Jurkat, Clone E6-1 (cell line): ENCODE measurements around the gene SOX5.
"Not testable (repeated sequence)": the region's sequence is repeated elsewhere in the genome, so short reads cannot be mapped to it uniquely, and the experiment has no call there.

Experiments
- DNase-seq: peaks from one replicate; pipeline ENCODE4 v3.0.0-alpha.2; 2011; ENCODE audit warnings: low read depth, low spot score
- H3K4me3 ChIP-seq: 2 replicates; pipeline ENCODE4 v1.5.1; 2011; ENCODE audit warnings: mild to moderate bottlenecking, low read length, control low read depth, moderate library complexity

SOX5 gene

GRCh38 chr12:23855813-23856212 lies 93.7 kb downstream of the SOX5 start:
- DNase-seq = no peak
- H3K4me3 ChIP-seq = no peak overlapping the region

DNA sequence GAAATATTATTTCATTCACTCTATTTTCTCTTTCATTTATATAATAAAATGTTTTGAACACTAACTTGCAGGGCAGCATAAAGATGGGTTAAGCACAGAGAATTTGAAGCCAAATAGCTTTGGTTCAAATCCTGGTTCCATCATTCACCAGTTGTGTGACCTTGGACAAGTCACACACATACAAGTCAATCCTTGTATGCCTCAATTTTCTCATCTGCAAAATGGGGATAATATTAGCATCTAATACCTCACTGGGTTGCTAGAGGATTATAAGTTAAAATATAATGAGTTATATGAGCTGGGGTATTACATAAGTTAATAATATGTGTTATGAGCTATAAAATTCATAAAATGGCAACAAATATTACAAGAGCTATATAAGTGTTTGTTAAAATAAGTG lies 94.9 kb downstream of the SOX5 start:
- DNase-seq = no peak
- no peak overlapping the region for H3K4me3 ChIP-seq

GRCh38 chr12:23853640-23854039 lies 95.8 kb downstream of the SOX5 start:
- H3K4me3 ChIP-seq = no peak overlapping the region
- no peak for DNase-seq

GRCh38 chr12:23851602-23852001 lies 97.9 kb downstream of the SOX5 start:
- no peak overlapping the region for H3K4me3 ChIP-seq
- DNase-seq = no peak

- no peak overlapping the region for H3K4me3 ChIP-seq
- no peak for DNase-seq
Observed at GRCh38 chr12:23847857-23848256, 101.6 kb downstream of the SOX5 start.

DNA sequence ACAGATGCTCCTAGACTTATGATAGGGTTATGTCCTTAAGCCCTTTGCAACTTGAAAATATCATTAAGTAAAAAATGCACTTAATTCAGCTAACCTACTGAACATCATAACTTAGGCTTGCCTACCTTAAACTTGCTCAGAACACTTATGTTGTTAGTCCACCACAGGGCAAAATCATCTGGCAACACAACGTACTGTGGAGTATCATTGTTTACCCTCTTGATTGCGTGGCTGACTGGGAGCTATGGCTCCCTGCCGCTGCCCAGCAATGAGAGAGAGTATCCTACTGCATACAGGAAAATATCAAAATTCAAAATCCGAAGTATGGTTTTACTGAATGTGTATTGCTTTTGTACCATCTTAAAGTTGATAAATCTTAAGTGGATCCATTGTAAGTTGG lies 105.5 kb downstream of the SOX5 start:
- H3K4me3 ChIP-seq = no peak overlapping the region
- no peak for DNase-seq

DNA sequence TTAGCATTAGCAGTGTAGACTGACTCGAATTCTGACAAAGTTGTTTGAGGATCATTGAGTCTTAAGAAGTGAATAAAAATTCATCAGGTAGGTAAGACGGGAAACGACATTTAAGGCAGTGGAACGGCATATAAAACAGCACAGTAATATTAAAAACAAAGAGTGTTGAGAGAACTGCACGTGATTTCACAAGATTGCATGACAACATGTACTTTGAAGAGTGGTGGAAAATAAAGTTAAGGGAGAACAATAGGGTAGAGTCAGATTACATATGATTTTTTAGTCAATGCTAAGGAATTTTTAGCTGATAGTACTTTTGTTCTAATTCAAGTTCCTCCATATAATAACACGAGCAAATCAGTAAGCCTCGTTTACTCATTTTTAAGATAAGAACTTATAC lies 115.4 kb downstream of the SOX5 start:
- no peak overlapping the region for H3K4me3 ChIP-seq
- DNase-seq = no peak

GRCh38 chr12:23831739-23832138 lies 117.7 kb downstream of the SOX5 start:
- H3K4me3 ChIP-seq = no peak overlapping the region
- DNase-seq = no peak

- H3K4me3 ChIP-seq = no peak overlapping the region
- DNase-seq = no peak
Observed at GRCh38 chr12:23830210-23830609, 119.3 kb downstream of the SOX5 start.

GRCh38 chr12:23827353-23827752 lies 122.1 kb downstream of the SOX5 start:
- DNase-seq = no peak
- no peak overlapping the region for H3K4me3 ChIP-seq

DNA sequence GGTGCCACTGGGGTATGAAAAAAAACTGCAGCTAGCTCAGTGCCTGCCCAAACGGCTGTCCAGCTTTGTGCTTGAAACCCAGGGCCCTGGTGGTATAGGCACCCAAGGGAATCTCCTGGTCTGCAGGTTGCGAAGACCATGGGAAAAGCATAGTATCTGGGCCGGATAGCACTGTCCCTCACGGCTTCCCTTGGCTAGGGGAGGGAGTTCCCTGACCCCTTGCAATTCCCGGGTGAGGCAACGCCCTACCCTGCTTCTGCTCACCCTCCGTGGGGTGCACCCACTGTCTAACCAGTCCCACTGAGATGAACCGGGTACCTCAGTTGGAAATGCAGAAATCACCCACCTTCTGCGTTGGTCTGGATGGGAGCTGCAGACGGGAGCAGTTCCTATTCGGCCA lies 124.3 kb downstream of the SOX5 start:
- DNase-seq, H3K4me3 ChIP-seq: not testable (repeated sequence)

DNA sequence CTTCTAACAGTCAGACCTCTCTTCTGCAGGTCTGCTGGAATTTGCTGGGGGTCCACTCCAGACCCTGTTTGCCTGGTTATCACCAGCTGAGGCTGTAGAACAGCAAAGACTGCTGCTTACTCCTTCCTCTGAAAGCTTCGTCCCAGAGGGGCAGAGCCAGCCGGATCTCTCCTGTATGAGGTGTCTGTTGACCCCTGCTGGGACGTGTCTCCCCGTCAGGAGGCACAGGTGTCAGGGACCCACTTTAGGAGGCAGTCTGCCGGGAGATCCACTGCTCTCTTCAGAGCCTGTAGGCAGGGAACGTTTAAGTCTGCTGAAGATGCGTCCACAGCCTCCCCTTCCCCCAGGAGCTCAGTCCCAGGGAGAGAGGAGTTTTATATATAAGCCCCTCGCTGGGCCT lies 125.1 kb downstream of the SOX5 start:
- no peak for DNase-seq

GRCh38 chr12:23822883-23823282 lies 126.6 kb downstream of the SOX5 start:
- DNase-seq, H3K4me3 ChIP-seq: not testable (repeated sequence)

More for the DNA sequence above, 125.1 kb downstream of the SOX5 start:
- no peak overlapping the region for H3K4me3 ChIP-seq

- no peak overlapping the region for H3K4me3 ChIP-seq
- no peak for DNase-seq
Observed at GRCh38 chr12:23817345-23817744, 132.1 kb downstream of the SOX5 start.

DNA sequence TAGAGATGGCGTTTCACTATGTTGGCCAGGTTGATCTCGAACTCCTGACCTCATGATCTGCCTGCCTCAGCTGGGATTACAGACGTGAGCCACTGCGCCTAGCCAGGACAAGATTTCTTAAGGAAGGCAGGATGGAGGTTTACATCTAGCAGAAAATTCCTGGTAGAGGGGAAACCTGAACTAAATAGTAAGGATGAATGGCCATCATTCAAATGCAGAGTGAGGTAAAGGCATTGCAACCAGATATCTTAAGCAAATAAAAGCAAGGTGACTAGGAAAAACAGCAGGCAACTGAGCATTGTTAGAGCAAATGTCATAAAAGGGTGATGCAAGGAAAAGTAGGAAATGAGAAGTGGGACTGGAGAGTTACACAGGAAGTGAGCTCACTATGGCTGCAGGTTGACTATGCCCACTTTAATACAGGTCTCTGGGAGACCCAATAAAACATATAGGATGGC lies 133.0 kb downstream of the SOX5 start:
- no peak for DNase-seq
- H3K4me3 ChIP-seq = no peak overlapping the region

GRCh38 chr12:23815810-23816209 lies 133.7 kb downstream of the SOX5 start:
- no peak for DNase-seq

DNA sequence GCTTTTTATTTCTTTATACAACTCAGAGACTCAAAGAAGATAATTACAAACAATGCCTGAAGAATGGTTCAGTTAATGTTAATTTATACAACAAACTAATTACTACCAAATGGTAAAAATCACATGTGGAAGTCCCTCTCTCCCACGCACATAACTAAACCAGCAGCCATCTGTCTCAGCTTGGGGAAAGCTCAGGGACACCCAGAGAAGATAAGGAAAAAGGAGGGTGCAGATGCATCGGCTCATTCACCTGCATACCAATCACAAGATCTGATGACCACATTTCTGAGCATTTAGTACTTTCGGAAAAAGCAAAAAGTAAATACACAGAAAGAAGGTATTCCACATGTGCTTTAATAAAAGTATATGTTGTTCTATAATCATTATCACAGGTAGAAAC lies 136.3 kb downstream of the SOX5 start:
- DNase-seq = no peak
- H3K4me3 ChIP-seq = no peak overlapping the region

More at GRCh38 chr12:23815810-23816209, 133.7 kb downstream of the SOX5 start:
- no peak overlapping the region for H3K4me3 ChIP-seq

DNA sequence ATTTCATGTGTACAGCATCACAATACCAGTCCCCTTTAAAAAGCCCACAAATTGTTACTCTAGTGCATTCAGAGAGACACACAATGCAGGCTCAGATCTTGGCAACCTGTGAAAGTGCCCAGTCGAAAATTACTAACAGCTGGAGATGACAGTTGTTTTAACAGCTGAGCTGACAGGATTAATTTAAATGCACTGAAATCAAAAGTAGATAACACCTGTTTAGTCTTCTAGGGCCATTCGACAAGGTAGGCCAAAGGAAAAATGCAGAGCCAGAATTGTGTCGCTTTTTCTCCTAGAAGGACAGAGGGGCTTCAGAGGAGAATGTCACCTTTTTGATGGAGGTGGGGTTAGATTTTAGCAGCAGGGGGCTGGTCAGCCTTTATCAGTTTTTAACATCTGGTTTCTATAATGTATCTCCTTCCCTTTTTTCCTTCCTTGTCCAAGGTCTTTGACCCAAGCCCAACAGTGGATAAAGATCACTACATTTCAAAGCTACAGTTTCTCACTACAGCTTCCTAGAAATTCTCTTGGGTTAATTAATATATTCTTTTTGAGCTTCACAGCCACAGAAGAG lies 139.1 kb downstream of the SOX5 start:
- DNase-seq = no peak
- no peak overlapping the region for H3K4me3 ChIP-seq

DNA sequence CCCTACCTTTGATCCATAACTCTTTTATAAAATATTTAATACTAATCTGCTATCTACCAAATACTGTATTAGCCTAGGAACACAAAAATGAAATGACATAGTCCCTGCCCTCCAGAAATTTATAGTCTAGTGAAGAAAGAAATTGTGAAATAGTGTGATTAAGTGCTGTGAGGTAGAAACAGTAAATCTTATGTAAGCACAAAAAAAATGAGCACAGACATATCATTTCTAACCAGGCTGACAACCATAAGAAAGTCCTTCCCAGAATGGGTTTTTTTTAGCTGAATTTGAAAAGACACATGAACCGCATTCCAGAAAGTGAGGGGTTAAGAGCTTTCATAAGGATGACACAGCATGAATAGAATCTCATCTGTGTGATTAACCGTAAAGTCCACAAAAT lies 145.9 kb downstream of the SOX5 start:
- no peak overlapping the region for H3K4me3 ChIP-seq
- no peak for DNase-seq

- no peak overlapping the region for H3K4me3 ChIP-seq
- peak; percentile 32 for DNase-seq
Observed at GRCh38 chr12:23795494-23795893, 154.0 kb downstream of the SOX5 start.

DNA sequence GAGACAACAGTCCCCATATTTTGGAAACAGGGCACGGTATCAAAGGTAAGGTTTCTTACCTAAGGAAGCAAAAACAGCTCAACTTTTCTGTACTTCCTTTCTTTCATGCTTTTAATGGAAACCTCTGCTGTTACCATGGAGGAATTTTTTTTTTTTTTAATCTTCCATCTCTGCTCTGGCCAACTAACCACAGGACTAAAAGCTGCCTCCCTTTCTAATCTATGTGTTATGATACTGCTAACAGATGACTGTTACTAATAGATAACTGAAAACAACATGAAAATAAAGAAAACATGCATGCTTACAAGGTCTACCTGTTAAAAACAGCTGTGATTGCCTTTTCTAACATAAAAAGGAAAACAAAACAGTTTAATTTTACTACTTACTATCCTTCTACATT lies 168.4 kb downstream of the SOX5 start:
- no peak for DNase-seq

GRCh38 chr12:23775208-23775607 lies 174.3 kb downstream of the SOX5 start:
- DNase-seq = no peak

More for the DNA sequence above, 168.4 kb downstream of the SOX5 start:
- H3K4me3 ChIP-seq = no peak overlapping the region

More at GRCh38 chr12:23775208-23775607, 174.3 kb downstream of the SOX5 start:
- H3K4me3 ChIP-seq = no peak overlapping the region
